Measurements from ENCODE around the gene POMT1.

- TF ChIP-seq CTCF (IDR thresholded peaks at IDR 0.05; ENCODE audit: insufficient read depth, low read length, poor library complexity, severe bottlenecking) (no peak), EZH2phosphoT487 (conservative IDR thresholded peaks at IDR 0.05; ENCODE audit: low read length) (no peak)
These were observed 42.5 kb downstream of the POMT1 start, which contains the start of gene PRRT1B for GRCh38 chr9:131545003-131545785.

Measured in SU-DHL-6 (cell line).